ENCODE data around the gene FOLR3. TPM values are rescaled to one million over a fixed set of nuclear protein-coding genes. Genes with fewer than 3 reads are reported as not detected.

Gene FOLR3
- total and polyA plus RNA-seq, 12 donors: 0.13 to 0.96 (median 0.91) TPM; not detected in 8

- H3K36me3 ChIP-seq (replicated peaks in 1 of 2): no peaks in the 10 kb centered on the region
- no peak overlapping the region for H3K4me3 ChIP-seq
- peak in 1 of 7 donors; percentile 47 for DNase-seq
- intact Hi-C loops (cut with DNase I): no loop called here
- TF ChIP-seq POLR2A (IDR thresholded peaks at IDR 0.05) (no peak), CTCF (IDR thresholded peaks at IDR 0.05) (no peak)
- H3K4me1 ChIP-seq (replicated peaks in 1 of 2): no peaks in the 10 kb centered on the region
- H3K9me3 ChIP-seq (replicated peaks in 1 of 3): no peaks in the 10 kb centered on the region
- no peaks in the 10 kb centered on the region for H3K27me3 ChIP-seq
- no peak overlapping the region for H3K27ac ChIP-seq
- WGBS, 4 donors: 90 to 100% (median 97%) methylated on average over 4 of the region's 4 CpGs
Measured at GRCh38 chr11:72136684-72137262, 1.2 kb downstream of the FOLR3 start.

DNA sequence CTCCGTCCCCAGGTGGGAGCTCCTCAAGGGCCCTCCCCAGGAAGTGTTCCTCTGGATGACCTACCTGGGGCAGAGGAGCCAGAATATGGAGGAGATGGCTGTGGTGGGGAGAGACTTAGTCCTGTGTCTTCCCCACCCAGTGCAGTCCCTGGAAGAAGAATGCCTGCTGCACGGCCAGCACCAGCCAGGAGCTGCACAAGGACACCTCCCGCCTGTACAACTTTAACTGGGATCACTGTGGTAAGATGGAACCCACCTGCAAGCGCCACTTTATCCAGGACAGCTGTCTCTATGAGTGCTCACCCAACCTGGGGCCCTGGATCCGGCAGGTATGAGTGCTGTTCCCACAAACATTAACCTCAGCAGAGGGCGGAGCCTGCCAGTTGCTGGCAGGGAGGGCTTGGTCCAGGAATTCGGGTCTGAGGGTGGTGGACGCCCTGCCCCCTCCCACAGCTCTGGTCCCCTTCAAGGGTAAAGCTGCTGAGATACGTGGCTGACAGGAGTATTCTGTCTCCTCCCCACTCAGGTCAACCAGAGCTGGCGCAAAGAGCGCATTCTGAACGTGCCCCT, 3.4 kb downstream of the FOLR3 start:
- no peaks in the 10 kb centered on the region for H3K36me3 ChIP-seq (replicated peaks in 1 of 2)
- H3K27me3 ChIP-seq: no peaks in the 10 kb centered on the region
- no peaks in the 10 kb centered on the region for H3K4me1 ChIP-seq (replicated peaks in 1 of 2)
- peak in 1 of 7 donors; percentile 25 for DNase-seq
- intact Hi-C loops (cut with DNase I): no loop called here
- H3K9me3 ChIP-seq (replicated peaks in 1 of 3): no peaks in the 10 kb centered on the region
- WGBS, 4 donors: 84 to 100% (median 89%) methylated on average over 1 to 12 of the region's 12 CpGs
- H3K4me3 ChIP-seq: no peak overlapping the region
- TF ChIP-seq POLR2A (IDR thresholded peaks at IDR 0.05) (no peak), CTCF (IDR thresholded peaks at IDR 0.05) (no peak)
- H3K27ac ChIP-seq: no peak overlapping the region

GRCh38 chr11:72139500-72139899, 4.0 kb downstream of the FOLR3 start:
- 89 to 96% (median 91%) methylated on average over 11 of the region's 11 CpGs for WGBS, 4 donors
- no peak overlapping the region for H3K4me3 ChIP-seq
- TF ChIP-seq CTCF (IDR thresholded peaks at IDR 0.05): no peak
- no peak for TF ChIP-seq POLR2A (IDR thresholded peaks at IDR 0.05)

DNA sequence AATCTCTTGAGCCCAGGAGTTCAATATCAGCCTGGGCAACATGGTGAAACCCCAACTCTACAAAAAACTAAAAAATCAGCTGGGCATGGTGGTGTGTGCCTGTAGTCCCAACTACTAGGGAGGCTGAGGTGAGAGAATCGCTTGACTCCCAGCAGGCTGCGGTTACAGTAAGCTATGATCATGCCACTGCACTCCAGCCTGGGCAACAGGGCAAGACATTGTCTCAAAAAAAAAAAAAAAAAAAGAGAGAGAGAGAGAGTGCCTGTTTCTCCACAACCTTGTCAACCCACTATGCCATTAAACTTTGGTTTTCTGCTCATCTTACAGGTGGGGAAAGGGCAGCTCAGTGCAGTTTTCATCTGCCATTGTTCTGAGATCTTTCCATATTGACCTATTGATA, 5.1 kb downstream of the FOLR3 start:
- no peaks in the 10 kb centered on the region for H3K36me3 ChIP-seq (replicated peaks in 1 of 2)
- no peak overlapping the region for H3K27ac ChIP-seq
- H3K4me1 ChIP-seq (replicated peaks in 1 of 2): no peaks in the 10 kb centered on the region
- no peak for DNase-seq
- intact Hi-C loops (cut with DNase I): no loop called here
- no peak overlapping the region for H3K4me3 ChIP-seq
- WGBS, 4 donors: 100% methylated on average over 2 of the region's 2 CpGs
- H3K9me3 ChIP-seq (replicated peaks in 1 of 3): no peaks in the 10 kb centered on the region
- no peak for TF ChIP-seq POLR2A (IDR thresholded peaks at IDR 0.05)
- TF ChIP-seq CTCF (IDR thresholded peaks at IDR 0.05): no peak
- H3K27me3 ChIP-seq: no peaks in the 10 kb centered on the region

More at GRCh38 chr11:72139500-72139899, 4.0 kb downstream of the FOLR3 start:
- Histone ChIP-seq H3K27me3 (no peaks in the 10 kb centered on the region), H3K9me3 (replicated peaks in 1 of 3) (no peaks in the 10 kb centered on the region), H3K4me1 (replicated peaks in 1 of 2) (no peaks in the 10 kb centered on the region), H3K36me3 (replicated peaks in 1 of 2) (no peaks in the 10 kb centered on the region), H3K27ac (no peak overlapping the region)
- intact Hi-C loops (cut with DNase I): no loop called here
- DNase-seq: peak in 1 of 7 donors; percentile 43

All from adrenal gland (tissue), 12 donors.